GM06990 (cell line): ENCODE data around the gene FANCD2OS.
"Not testable (repeated sequence)": the region's sequence is repeated elsewhere in the genome, so short reads cannot be mapped to it uniquely, and the experiment has no call there.

Experiments
- DNase-seq: peaks from one replicate; pipeline ENCODE4 v3.0.0-alpha.2; 2011; ENCODE audit not compliant: insufficient read length; ENCODE audit errors: extremely low read depth
- H3K27me3 ChIP-seq: replicated peaks from 2 replicates; pipeline ENCODE4 v1.6.0; 2011; ENCODE audit warnings: low read length; ENCODE audit not compliant: control insufficient read depth, insufficient read depth
- H3K36me3 ChIP-seq: 2 replicates; pipeline ENCODE4 v1.5.1; 2011; ENCODE audit warnings: low read length; ENCODE audit not compliant: control insufficient read depth, insufficient read depth
- H3K4me3 ChIP-seq: replicated peaks from 2 replicates; pipeline ENCODE4 v1.5.1; 2011; ENCODE audit warnings: low read depth, mild to moderate bottlenecking, control low read depth, low read length
- TF ChIP-seq, protein P1 (sequence below): IDR thresholded peaks from 2 replicates; pipeline ENCODE4 v1.5.1; 2011; ENCODE audit warnings: low read length, control low read depth, mild to moderate bottlenecking, inconsistent platforms; ENCODE audit not compliant: insufficient read depth, poor library complexity, severe bottlenecking

FANCD2OS gene

DNA sequence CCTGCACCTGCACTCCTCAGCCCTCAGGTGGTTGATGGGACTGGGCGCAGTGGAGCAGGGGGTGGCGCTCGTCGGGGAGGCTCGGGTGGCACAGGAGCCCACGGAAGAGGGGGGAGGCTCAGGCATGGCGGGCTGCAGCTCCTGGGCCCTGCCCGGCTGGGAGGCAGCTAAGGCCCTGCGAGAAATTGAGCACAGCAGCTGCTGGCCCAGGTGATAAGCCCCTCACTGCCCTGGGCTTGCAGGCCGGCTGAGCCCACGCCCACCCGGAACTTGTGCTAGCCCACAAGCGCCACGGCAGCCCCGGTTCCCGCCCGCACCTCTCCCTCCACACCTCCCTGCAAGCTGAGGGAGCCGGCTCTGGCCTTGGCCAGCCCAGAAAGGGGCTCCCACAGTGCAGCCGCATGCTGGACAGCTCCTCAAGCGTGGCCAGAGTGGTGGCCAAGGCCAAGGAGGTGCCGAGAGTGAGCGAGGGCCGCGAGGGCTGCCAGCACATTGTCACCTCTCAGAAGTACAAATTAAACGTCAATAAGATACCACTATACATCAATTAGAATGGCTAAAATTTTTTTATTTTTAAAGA is 28.5 kb upstream of the FANCD2OS start:
- H3K27me3 ChIP-seq: no peaks in the 10 kb centered on the region
- no peaks in the 10 kb centered on the region; the same call in 1 of the 2 replicates for H3K36me3 ChIP-seq
- TF ChIP-seq, protein P1, sequence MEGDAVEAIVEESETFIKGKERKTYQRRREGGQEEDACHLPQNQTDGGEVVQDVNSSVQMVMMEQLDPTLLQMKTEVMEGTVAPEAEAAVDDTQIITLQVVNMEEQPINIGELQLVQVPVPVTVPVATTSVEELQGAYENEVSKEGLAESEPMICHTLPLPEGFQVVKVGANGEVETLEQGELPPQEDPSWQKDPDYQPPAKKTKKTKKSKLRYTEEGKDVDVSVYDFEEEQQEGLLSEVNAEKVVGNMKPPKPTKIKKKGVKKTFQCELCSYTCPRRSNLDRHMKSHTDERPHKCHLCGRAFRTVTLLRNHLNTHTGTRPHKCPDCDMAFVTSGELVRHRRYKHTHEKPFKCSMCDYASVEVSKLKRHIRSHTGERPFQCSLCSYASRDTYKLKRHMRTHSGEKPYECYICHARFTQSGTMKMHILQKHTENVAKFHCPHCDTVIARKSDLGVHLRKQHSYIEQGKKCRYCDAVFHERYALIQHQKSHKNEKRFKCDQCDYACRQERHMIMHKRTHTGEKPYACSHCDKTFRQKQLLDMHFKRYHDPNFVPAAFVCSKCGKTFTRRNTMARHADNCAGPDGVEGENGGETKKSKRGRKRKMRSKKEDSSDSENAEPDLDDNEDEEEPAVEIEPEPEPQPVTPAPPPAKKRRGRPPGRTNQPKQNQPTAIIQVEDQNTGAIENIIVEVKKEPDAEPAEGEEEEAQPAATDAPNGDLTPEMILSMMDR: no peak
- DNase-seq: no peak
- H3K4me3 ChIP-seq: no peak overlapping the region

DNA sequence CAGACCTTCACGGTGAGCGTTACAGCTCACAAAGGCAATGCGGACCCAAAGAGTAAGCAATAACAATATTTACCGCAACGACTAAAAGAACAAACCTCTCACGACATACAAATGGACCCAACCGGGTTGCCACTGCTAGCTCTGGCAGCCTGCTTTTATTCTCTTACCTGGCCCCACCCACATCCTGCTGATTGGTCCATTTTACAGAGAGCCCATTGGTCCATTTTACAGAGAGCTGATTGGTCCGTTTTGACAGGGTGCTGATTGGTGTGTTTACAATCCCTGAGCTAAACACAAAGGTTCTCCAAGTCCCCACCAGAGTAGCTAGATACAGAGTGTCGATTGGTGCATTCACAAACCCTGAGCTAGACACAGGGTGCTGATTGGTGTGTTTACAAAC is 27.8 kb upstream of the FANCD2OS start:
- DNase-seq, H3K4me3 ChIP-seq, H3K36me3 ChIP-seq, H3K27me3 ChIP-seq: not testable (repeated sequence)

DNA sequence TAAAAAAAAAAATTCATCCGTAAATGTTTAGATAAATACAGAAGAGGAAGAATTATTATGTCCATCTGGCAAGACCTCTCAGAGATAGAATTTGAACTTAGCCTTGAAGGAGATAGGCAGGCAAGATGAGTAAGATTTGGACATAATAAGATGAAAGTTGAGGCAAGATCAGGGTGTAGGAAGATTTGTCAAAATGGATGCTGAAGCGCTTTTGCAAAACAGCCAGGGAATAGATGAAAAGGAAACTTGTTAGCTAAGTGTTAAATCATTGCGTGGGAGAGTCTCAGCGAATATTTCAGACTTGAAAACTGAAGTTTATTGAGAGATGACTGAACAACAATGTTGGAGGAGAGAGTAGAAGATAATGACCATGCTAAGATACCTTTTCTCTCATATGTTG is 14.7 kb upstream of the FANCD2OS start:
- TF ChIP-seq, protein P1: no peak
- no peak for DNase-seq
- H3K36me3 ChIP-seq: peaks cover 13% of the 10 kb centered on the region

DNA sequence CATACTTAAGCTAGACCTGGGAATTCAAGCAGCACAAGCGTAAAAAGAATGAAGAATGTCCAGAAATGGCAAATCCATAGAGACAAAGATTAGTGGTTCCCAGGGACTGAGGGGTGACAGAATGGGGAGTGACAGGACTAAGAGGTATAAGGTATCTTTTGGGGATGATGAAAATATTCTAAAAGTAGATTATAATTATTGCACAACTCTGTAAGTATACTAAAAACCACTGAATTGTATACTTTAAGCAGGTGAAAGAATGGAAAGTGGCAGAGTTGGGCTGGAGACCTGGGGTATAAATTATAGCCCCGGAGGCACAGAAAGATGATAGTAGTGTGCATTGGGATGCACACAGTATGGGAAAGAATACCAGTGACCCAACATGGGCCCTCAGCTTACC is 13.0 kb upstream of the FANCD2OS start:
- TF ChIP-seq, protein P1: no peak
- Histone ChIP-seq H3K4me3 (no peak overlapping the region), H3K36me3 (peaks cover 6% of the 10 kb centered on the region), H3K27me3 (no peaks in the 10 kb centered on the region)
- DNase-seq: no peak

More for the DNA sequence above, 14.7 kb upstream of the FANCD2OS start:
- no peak overlapping the region for H3K4me3 ChIP-seq
- H3K27me3 ChIP-seq: no peaks in the 10 kb centered on the region

DNA sequence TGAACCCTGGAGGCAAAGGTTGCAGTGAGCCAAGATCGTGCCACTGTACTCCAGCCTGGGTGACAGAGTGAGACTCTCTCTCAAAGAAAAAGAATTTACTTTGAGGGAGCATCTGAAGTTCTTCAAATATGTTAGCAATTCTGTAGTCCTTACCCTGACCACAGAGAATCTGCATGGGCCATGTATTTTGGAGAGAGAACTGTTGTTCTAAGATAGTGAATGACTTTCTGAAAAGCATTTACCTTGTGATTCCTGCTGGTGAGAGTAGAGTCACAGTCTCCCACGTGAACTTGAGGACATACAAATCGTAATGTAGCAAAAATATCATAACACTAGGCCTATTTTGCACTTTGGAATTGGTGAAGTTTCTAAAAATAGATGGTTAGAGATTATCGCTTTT is 11.3 kb upstream of the FANCD2OS start:
- Histone ChIP-seq H3K4me3 (no peak overlapping the region), H3K27me3 (no peaks in the 10 kb centered on the region), H3K36me3 (no peaks in the 10 kb centered on the region; the same call in none of the 2 replicates)
- no peak for DNase-seq
- TF ChIP-seq, protein P1: no peak

DNA sequence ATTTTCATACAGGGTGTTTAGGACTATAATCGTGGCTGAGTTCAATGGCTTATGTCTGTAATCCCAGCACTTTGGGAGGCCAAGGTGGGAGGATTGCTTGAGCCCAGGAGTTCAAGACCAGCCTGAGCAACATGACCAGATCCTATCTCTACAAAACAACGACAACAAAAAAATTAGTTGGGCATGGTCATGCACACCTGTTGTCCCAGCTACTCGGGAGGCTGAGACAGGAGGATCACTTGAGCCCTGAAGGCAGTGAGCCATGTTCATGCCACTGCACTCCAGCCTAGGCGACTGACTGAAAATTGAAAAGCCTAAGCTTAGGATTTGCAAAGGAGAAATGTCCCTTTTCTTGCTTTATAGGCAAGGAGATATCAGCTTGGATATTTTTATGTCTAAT is 8.9 kb upstream of the FANCD2OS start:
- no peak for DNase-seq
- Histone ChIP-seq H3K27me3 (no peaks in the 10 kb centered on the region), H3K36me3 (no peaks in the 10 kb centered on the region; the same call in none of the 2 replicates), H3K4me3 (peak overlapping the region; percentile 99; the same call in 1 of the 2 replicates)
- TF ChIP-seq, protein P1: no peak
